Superior temporal gyrus (tissue), 1 donor: ENCODE results near the gene MORN3.
"Not testable (repeated sequence)": the region's sequence is repeated elsewhere in the genome, so short reads cannot be mapped to it uniquely, and the experiment has no call there.

Experiments
- DNase-seq: peaks from one replicate; pipeline ENCODE4 v3.0.0-alpha.2; 2016; ENCODE audit errors: extremely low spot score

The MORN3 gene

GRCh38 chr12:121692744-121693143, 23.3 kb upstream of the MORN3 start:
- DNase-seq = not testable (repeated sequence)

- no peak for DNase-seq
Observed at GRCh38 chr12:121689430-121689829, 20.0 kb upstream of the MORN3 start.

- DNase-seq = no peak
Observed at GRCh38 chr12:121688966-121689365, 19.5 kb upstream of the MORN3 start.

- peak; percentile 52 for DNase-seq
Observed at GRCh38 chr12:121679661-121680197, 10.3 kb upstream of the MORN3 start.

GRCh38 chr12:121678716-121679300, 9.4 kb upstream of the MORN3 start:
- DNase-seq = no peak

- no peak for DNase-seq
Observed at GRCh38 chr12:121678305-121678704, 8.9 kb upstream of the MORN3 start.

GRCh38 chr12:121676190-121676589, 6.7 kb upstream of the MORN3 start:
- DNase-seq = no peak

GRCh38 chr12:121673013-121673511, 3.6 kb upstream of the MORN3 start:
- no peak for DNase-seq

- no peak for DNase-seq
Observed at GRCh38 chr12:121668750-121669520, 519 bp downstream of the MORN3 start.

GRCh38 chr12:121666829-121667228, 2.6 kb downstream of the MORN3 start:
- not testable (repeated sequence) for DNase-seq

GRCh38 chr12:121663610-121663929, 5.9 kb downstream of the MORN3 start:
- DNase-seq = no peak

GRCh38 chr12:121661353-121662105, 7.9 kb downstream of the MORN3 start:
- not testable (repeated sequence) for DNase-seq

GRCh38 chr12:121657305-121658008, 12.0 kb downstream of the MORN3 start:
- no peak for DNase-seq

- DNase-seq = no peak
Observed at GRCh38 chr12:121656122-121656521, 13.3 kb downstream of the MORN3 start.

GRCh38 chr12:121653999-121654398, 15.5 kb downstream of the MORN3 start:
- DNase-seq = no peak

GRCh38 chr12:121652767-121653497, 16.5 kb downstream of the MORN3 start:
- DNase-seq = no peak

- no peak for DNase-seq
Observed at GRCh38 chr12:121651320-121651719, 18.1 kb downstream of the MORN3 start.

- no peak for DNase-seq
Observed at GRCh38 chr12:121649819-121650353, 19.6 kb downstream of the MORN3 start.

- no peak for DNase-seq
Observed at GRCh38 chr12:121649322-121649721, 20.1 kb downstream of the MORN3 start.

GRCh38 chr12:121648458-121649028, 20.9 kb downstream of the MORN3 start:
- no peak for DNase-seq

GRCh38 chr12:121641343-121641630, 28.2 kb downstream of the MORN3 start:
- DNase-seq = no peak
